ENCODE data around the gene DAZ3.
"Not testable (repeated sequence)": the region's sequence is repeated elsewhere in the genome, so short reads cannot be mapped to it uniquely, and the experiment has no call there.

Gene DAZ3

GRCh38 chrY:24813293-24813692 is at the start of gene DAZ3:
Gene DAZ3 (minus strand): TSS chrY:24813393. CDS start chrY:24813185, 208 bp downstream.
- DNase-seq, result not testable (repeated sequence)

GRCh38 chrY:24833619-24834018 is 20.4 kb upstream of the DAZ3 start, which contains the start of gene DAZ4:
Gene DAZ4 (plus strand): TSS chrY:24833919. CDS start chrY:24834127, 208 bp downstream.
- not testable (repeated sequence) for DNase-seq

- DNase-seq, result not testable (repeated sequence)
These were observed 11.9 kb upstream of the DAZ3 start for GRCh38 chrY:24825069-24825468.

- DNase-seq, result not testable (repeated sequence)
These were observed 11.1 kb upstream of the DAZ3 start for GRCh38 chrY:24824184-24824879.

- DNase-seq, result not testable (repeated sequence)
These were observed 8.6 kb upstream of the DAZ3 start for GRCh38 chrY:24821836-24822235.
